HEK293T (cell line): Measurements from ENCODE around the gene LSS.

Experiments used
- ARNT ChIP-seq: fragments of 450-650 bp; IDR thresholded peaks from 2 replicates; pipeline ENCODE4 v1.6.1; 2017; ENCODE audit warnings: mild to moderate bottlenecking
- BHLHE40 ChIP-seq: fragments of 450-650 bp; IDR thresholded peaks from 2 replicates; pipeline ENCODE4 v1.6.1; 2016; ENCODE audit warnings: mild to moderate bottlenecking, moderate library complexity, borderline replicate concordance
- CTBP1 ChIP-seq: fragments of 450-650 bp; IDR thresholded peaks from 2 replicates; pipeline ENCODE4 v1.6.1; 2016; ENCODE audit warnings: borderline replicate concordance
- ELF4 ChIP-seq: fragments of 450-650 bp; IDR thresholded peaks from 2 replicates; pipeline ENCODE4 v1.6.1; 2017; ENCODE audit warnings: antibody characterized with exemption
- FOXK2 ChIP-seq: fragments of 450-650 bp; IDR thresholded peaks from 2 replicates; pipeline ENCODE4 v1.6.1; 2016; ENCODE audit warnings: mild to moderate bottlenecking
- L3MBTL2 ChIP-seq: fragments of 450-650 bp; conservative IDR thresholded peaks from 2 replicates; pipeline ENCODE4 v1.6.1; 2016; ENCODE audit warnings: mild to moderate bottlenecking
- LEF1 ChIP-seq: fragments of 450-650 bp; IDR thresholded peaks from 2 replicates; pipeline ENCODE4 v1.6.1; 2017; ENCODE audit warnings: mild to moderate bottlenecking, borderline replicate concordance
- SP1 ChIP-seq: fragments of 450-650 bp; IDR thresholded peaks from 2 replicates; pipeline ENCODE4 v1.6.1; 2017
- SUZ12 ChIP-seq: fragments of 450-650 bp; IDR thresholded peaks from 2 replicates; pipeline ENCODE4 v1.6.1; 2016; ENCODE audit warnings: mild to moderate bottlenecking
- TARDBP ChIP-seq: fragments of 450-650 bp; IDR thresholded peaks from 2 replicates; pipeline ENCODE4 v1.6.1; 2016
- TF ChIP-seq, protein P1 (sequence below): fragments of 450-650 bp; IDR thresholded peaks from 2 replicates; pipeline ENCODE4 v1.6.1; 2016

DNA sequence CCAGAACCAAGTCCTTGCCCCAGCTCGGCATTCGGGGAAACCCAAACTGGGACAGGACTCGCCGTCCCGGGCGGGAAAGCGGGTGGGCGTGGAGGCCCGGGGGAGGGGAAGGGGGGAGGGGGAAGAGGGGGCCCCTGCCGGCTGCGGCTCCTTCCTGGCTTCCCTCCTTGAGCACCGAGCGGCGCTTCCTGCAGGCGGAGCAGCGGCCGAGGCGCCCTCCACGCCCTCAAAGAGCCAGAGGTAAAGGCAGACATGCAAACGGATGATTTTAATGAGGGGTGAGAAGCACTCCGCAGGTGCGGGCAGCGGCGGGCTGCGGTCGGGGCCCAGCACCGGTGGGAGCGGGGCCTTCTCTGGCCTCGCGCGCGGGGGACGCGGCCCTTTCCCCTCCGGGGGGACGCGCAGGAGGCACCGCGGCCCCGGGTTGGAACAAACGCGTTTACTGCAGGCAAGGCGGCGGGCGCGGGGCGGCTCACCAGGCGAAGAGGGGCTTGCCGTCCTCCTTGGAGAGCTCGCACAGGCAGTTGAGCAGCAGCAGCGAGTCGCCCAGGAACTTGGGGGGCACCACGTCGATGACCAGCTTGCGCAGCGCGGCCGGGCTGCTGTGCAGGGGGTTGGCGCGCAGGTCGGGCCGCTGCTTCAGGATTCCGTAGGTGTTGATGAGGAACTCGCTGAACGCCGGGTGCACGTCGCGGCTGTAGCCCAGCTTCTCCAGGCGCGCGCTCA, 67.5 kb downstream of the LSS start:
- TF ChIP-seq, protein P1, sequence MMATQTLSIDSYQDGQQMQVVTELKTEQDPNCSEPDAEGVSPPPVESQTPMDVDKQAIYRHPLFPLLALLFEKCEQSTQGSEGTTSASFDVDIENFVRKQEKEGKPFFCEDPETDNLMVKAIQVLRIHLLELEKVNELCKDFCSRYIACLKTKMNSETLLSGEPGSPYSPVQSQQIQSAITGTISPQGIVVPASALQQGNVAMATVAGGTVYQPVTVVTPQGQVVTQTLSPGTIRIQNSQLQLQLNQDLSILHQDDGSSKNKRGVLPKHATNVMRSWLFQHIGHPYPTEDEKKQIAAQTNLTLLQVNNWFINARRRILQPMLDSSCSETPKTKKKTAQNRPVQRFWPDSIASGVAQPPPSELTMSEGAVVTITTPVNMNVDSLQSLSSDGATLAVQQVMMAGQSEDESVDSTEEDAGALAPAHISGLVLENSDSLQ: no peak
- TF ChIP-seq L3MBTL2: no peak
- TF ChIP-seq SUZ12: no peak
- no peak for TF ChIP-seq CTBP1
- no peak for TF ChIP-seq TARDBP
- TF ChIP-seq ARNT: no peak
- no peak for TF ChIP-seq BHLHE40
- TF ChIP-seq FOXK2: no peak
- TF ChIP-seq SP1: no peak
- no peak for TF ChIP-seq ELF4
- TF ChIP-seq LEF1: no peak
